ENCODE measurements around the gene KLHL17. TPM values are rescaled to one million over a fixed set of nuclear protein-coding genes. Genes with fewer than 3 reads are reported as not detected.

The KLHL17 gene
- total and polyA plus RNA-seq, 10 of the 15 experiments (the other 5 are each of a cell fraction or from before 2014, with no cell fraction given) = 0.03 to 30.6 (median 5.3) TPM

GRCh38 chr1:919271-919872, 41.0 kb upstream of the KLHL17 start:
- no peaks in the 10 kb centered on the region; the same call in none of the 2 replicates for H4K20me1 ChIP-seq (ENCODE audit: control insufficient read depth, insufficient read depth)
- in situ Hi-C loops (cut with MboI) (no loop called here), intact Hi-C loops (cut with micrococcal nuclease; ENCODE audit: unreplicated experiment) (no loop called here)
- ATAC-seq (no peak), FAIRE-seq (no peak), DNase-seq (ENCODE audit: low read depth, low spot score) (no peak)
- SMC1A ChIA-PET (ENCODE audit: uncharacterized antibody, unreplicated experiment) = no interaction called here
- H3K9me3 ChIP-seq (replicated peaks; ENCODE audit: control insufficient read depth, insufficient read depth, low read length) = no peaks in the 10 kb centered on the region
- TF ChIP-seq FOXK2 (IDR thresholded peaks at IDR 0.05) (no peak), HDGF (IDR thresholded peaks at IDR 0.05) (no peak), ZNF687 (IDR thresholded peaks at IDR 0.05) (no peak), JUNB (IDR thresholded peaks at IDR 0.05) (no peak), ASH2L (IDR thresholded peaks at IDR 0.05; ENCODE audit: borderline replicate concordance, low read depth) (no peak), SPI1 (IDR thresholded peaks at IDR 0.05; ENCODE audit: borderline replicate concordance, insufficient read depth, low read depth, low read length) (no peak), NFXL1 (IDR thresholded peaks at IDR 0.05; ENCODE audit: borderline replicate concordance) (no peak), CBX3 (IDR thresholded peaks at IDR 0.05; ENCODE audit: borderline replicate concordance, low read depth) (no peak), CBX5 (IDR thresholded peaks at IDR 0.05; ENCODE audit: low read depth) (no peak), TARDBP (IDR thresholded peaks at IDR 0.05; ENCODE audit: borderline replicate concordance) (no peak), REST (IDR thresholded peaks at IDR 0.05; ENCODE audit: low read depth, low read length) (no peak), ZBED1 (IDR thresholded peaks at IDR 0.05; ENCODE audit: borderline replicate concordance) (no peak), CHD2 (IDR thresholded peaks at IDR 0.05; ENCODE audit: borderline replicate concordance, low read depth, low read length) (no peak), IKZF1 (conservative IDR thresholded peaks at IDR 0.05) (no peak), E2F8 (IDR thresholded peaks at IDR 0.05; ENCODE audit: low read depth, partially characterized antibody) (no peak)
- peaks cover 9 to 16% of the 10 kb centered on the region in 2 experiments for H3K27me3 ChIP-seq (replicated peaks in 1 of 2; ENCODE audit: control insufficient read depth in 2 of 2, insufficient read depth in 2 of 2, low read length in 1 of 2)
- no peak overlapping the region for H3K4me3 ChIP-seq
- no TSS peak for BruUV-seq (replicated peaks)
- H3K9ac ChIP-seq (ENCODE audit: control insufficient read depth, insufficient read depth, low read length) = no peak overlapping the region
- WGBS (ENCODE audit: insufficient coverage, insufficient replicate concordance, low lambda C conversion rate, missing lambda C conversion rate) = 27% methylated on average over 29 of the region's 29 CpGs
- H3K4me2 ChIP-seq (ENCODE audit: control insufficient read depth, insufficient read depth) = no peak overlapping the region
- H3K79me2 ChIP-seq (ENCODE audit: control insufficient read depth, insufficient read depth, low read length) = no peaks in the 10 kb centered on the region
- POLR2A ChIA-PET = no interaction called here
- no peaks in the 10 kb centered on the region for H3K36me3 ChIP-seq (ENCODE audit: control insufficient read depth in 2 of 2, insufficient read depth in 2 of 2, low read length in 1 of 2)
- no peak overlapping the region for H3K27ac ChIP-seq (ENCODE audit: control insufficient read depth, insufficient read depth)
- RAD21 ChIA-PET (ENCODE audit: unreplicated experiment) = no interaction called here
- CTCF ChIA-PET = interaction anchor here (0.8 kb wide), 1 partner anchor 13 kb away, joined by 6 read pairs; no protein-coding TSS in a partner anchor
- H2AFZ ChIP-seq (ENCODE audit: control insufficient read depth, low read depth, low read length) = no peak overlapping the region
- no peaks in the 10 kb centered on the region for H3K4me1 ChIP-seq (ENCODE audit: control insufficient read depth, insufficient read depth, low read length)
